ENCODE results near the gene FAM13C. TPM values are rescaled to one million over a fixed set of nuclear protein-coding genes. Genes with fewer than 3 reads are reported as not detected.

Gene FAM13C
- total and polyA plus RNA-seq, 2 of the 4 experiments (the other 2 are of a cell fraction), result 1.6 to 2.9 TPM

DNA sequence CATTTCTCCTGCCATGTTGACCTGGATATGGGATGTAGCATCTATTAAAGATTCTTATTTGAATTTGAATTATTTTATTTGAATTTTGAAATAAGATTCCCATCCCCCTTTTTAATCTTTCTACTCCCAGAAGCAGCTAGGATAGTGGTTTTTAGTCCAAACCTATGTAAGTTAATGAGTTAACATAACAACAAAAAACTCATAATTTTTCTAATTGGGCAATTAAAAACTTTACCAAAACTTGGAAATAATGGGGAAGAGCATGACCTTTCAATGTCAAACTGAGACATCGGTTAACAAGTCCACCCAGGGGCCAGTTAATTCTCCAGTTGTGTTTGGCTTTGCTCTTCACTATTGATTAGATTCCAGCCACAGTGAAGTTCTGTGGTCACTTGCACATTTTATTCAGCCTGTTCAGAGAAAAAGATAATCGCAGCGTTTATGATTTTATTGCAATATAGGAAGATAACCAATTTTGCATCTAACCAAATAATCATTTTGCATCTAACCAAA lies 1.2 kb upstream of the FAM13C start:
- Histone ChIP-seq H2BK15ac (ENCODE audit: low read depth, low read length) (no peak overlapping the region), H4K5ac (ENCODE audit: low read depth, low read length) (no peak overlapping the region), H3K4me3 (ENCODE audit: insufficient read depth, low read depth, low read length) (no peak overlapping the region), H3K27ac (ENCODE audit: insufficient read depth, low read length) (no peak overlapping the region), H2AK5ac (ENCODE audit: low read depth, low read length) (no peak overlapping the region), H3K4ac (ENCODE audit: low read depth, low read length) (no peak overlapping the region), H3K56ac (ENCODE audit: extremely low read depth, insufficient read depth, low read length) (no peak overlapping the region), H3K9me3 (ENCODE audit: control insufficient read depth, insufficient read depth, low read length) (no peaks in the 10 kb centered on the region), H3K36me3 (ENCODE audit: control insufficient read depth, insufficient read depth, low read length) (no peaks in the 10 kb centered on the region), H3K4me1 (ENCODE audit: control insufficient read depth, insufficient read depth, low read length) (peaks cover 8% of the 10 kb centered on the region), H4K91ac (ENCODE audit: insufficient read depth, low read depth, low read length) (no peak overlapping the region), H2AFZ (replicated peaks; ENCODE audit: low read length, poor library complexity) (no peak overlapping the region), H2BK20ac (ENCODE audit: low read depth, low read length) (no peak overlapping the region), H3K14ac (replicated peaks; ENCODE audit: low read depth, low read length) (no peak overlapping the region), H3K79me1 (ENCODE audit: low read depth in 1 of 2, low read length in 2 of 2) (0 out of 4 replicates have a peak, but pooled peaks cover 0 to 5% of the 10 kb centered on the region in 2 experiments), H4K20me1 (ENCODE audit: insufficient read depth, low read length) (no peaks in the 10 kb centered on the region), H2AK9ac (replicated peaks; ENCODE audit: low read depth, low read length, poor library complexity) (no peak overlapping the region), H3K27me3 (ENCODE audit: control insufficient read depth, insufficient read depth, low read length) (no peaks in the 10 kb centered on the region), H2BK5ac (ENCODE audit: low read depth, low read length, poor library complexity, severe bottlenecking) (no peak overlapping the region), H3K18ac (ENCODE audit: low read depth, low read length) (no peak overlapping the region), H3K23ac (ENCODE audit: low read depth, low read length) (no peak overlapping the region), H3K9ac (ENCODE audit: low read depth, low read length) (no peak overlapping the region), H3K4me2 (ENCODE audit: low read depth, low read length) (peak overlapping the region; percentile 98; the same call in 1 of the 2 replicates), H2BK120ac (ENCODE audit: low read depth, low read length) (no peak overlapping the region), H3K9me1 (ENCODE audit: insufficient read depth, low read length) (no peaks in the 10 kb centered on the region), H4K8ac (ENCODE audit: low read depth in 2 of 2, low read length in 2 of 2) (no peak overlapping the region)
- intact Hi-C loops (cut with micrococcal nuclease), result no loop called here
- ATAC-seq (ENCODE audit: low read depth), result no peak
- WGBS, 2 experiments (ENCODE audit: extremely low coverage in 2 of 2, insufficient read length in 1 of 2), result 60% methylated on average over 1 of the region's 3 CpGs; no CpG with 5 or more reads in 1 of the 2 experiments
- POLR2A ChIA-PET (ENCODE audit: unreplicated experiment), result no interaction called here
- dilution Hi-C loops (cut with HindIII; ENCODE audit: low sequenced_read_pairs, unreplicated experiment), result no loop called here
- in situ Hi-C loops (cut with MboI; ENCODE audit: low sequenced_read_pairs), result no loop called here
- no TSS peak for BruUV-seq (replicated peaks)
- CTCF ChIA-PET, result no interaction called here
- TF ChIP-seq RAD21 (IDR thresholded peaks at IDR 0.05; ENCODE audit: low read length) (no peak), RFX5 (IDR thresholded peaks at IDR 0.05; ENCODE audit: low read depth, low read length) (no peak), MXI1 (IDR thresholded peaks at IDR 0.05; ENCODE audit: borderline replicate concordance, low read depth, low read length) (no peak), SMC3 (IDR thresholded peaks at IDR 0.05; ENCODE audit: low read depth, low read length) (no peak), MAZ (IDR thresholded peaks at IDR 0.05; ENCODE audit: borderline replicate concordance, low read depth, low read length) (no peak), CEBPB (IDR thresholded peaks at IDR 0.05; ENCODE audit: low read depth, low read length) (no peak), FOS (IDR thresholded peaks at IDR 0.05; ENCODE audit: low read depth, low read length) (no peak)
- DNase-seq, result no peak
